A172 (cell line): Measurements from ENCODE around the gene SP9. TPM values are rescaled to one million over a fixed set of nuclear protein-coding genes. Genes with fewer than 3 reads are reported as not detected.
"Not testable (repeated sequence)": the region's sequence is repeated elsewhere in the genome, so short reads cannot be mapped to it uniquely, and the experiment has no call there.

ENCODE experiments used
- DNase-seq: peaks from one replicate; pipeline ENCODE4 v3.0.0-alpha.2; 2015; ENCODE audit warnings: low spot score
- total RNA-seq: library from RNA; depleted of rRNA; stranded (reverse); fragments of >200 nt; shearing (Covaris generic); gene quantifications from 2 replicates; pipeline ENCODE4 v1.2.3, GENCODE V29; 2014; rRNA removed

SP9 gene
- total RNA-seq, 1 experiment from 2014 or later: 0.74 TPM

- peak; percentile 55 for DNase-seq
These were observed 10.1 kb downstream of the SP9 start for GRCh38 chr2:174344716-174345461.

DNA sequence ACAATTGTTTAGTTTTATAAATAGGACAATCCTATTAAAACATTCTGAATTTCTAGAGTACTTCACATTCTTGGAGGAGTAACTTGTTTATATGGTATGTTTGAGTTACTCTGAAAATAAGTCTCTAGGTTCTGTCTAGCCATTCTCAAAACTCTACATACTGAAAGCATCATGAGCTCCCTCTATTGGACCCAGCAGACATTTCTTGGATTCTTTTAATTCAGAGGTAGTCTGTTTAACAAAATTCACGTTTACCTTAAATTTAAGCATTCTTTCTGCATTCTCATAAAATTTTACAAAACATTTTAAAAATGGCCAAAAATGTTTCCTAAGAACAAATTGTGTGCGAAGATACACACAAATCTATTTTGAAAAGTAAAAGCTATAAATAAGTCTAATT is 15.3 kb downstream of the SP9 start:
- DNase-seq: peak; percentile 34

- DNase-seq: no peak
These were observed 15.9 kb downstream of the SP9 start for GRCh38 chr2:174350593-174351181.

GRCh38 chr2:174353004-174353403 is 18.2 kb downstream of the SP9 start:
- DNase-seq: no peak

DNA sequence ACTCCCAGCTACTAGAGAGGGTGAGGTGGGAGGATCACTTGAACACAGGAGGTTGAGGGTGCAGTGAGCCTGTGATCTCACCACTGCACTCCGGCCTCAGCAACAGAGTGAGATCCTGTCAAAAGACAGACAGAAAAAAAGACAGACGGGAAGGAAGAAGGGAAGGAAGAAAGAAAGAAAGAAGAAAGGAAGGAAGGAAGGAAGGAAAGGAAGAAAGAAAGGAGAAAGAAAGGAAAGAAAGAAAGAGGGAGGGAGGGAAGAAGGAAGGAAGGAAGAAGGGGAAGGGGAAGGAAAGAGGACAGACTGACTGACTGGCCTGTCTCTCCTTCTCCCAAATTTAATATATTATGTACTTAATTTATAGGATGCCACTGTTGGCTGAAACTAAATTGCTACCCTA is 21.6 kb downstream of the SP9 start:
- no peak for DNase-seq

- not testable (repeated sequence) for DNase-seq
These were observed 24.9 kb downstream of the SP9 start for GRCh38 chr2:174359663-174360062.

DNA sequence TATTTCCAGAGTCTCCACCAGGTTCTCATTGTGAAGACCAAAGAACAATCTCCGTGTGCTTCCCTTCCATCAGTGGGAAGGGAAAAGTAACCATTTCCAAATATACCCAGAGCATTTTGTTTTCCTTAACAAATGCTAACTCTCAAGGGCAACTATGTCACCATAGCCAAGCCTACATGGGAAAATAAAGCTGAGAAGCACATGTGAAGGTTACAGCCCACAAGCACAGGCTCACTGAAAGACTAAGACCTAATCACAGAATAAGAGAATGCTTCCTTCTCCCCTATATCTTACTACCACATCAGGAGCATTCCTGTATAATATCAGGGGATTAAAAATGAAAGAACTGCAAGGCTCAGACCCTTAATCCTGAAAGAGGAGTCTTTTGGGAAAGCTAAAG is 28.2 kb downstream of the SP9 start:
- DNase-seq: no peak

DNA sequence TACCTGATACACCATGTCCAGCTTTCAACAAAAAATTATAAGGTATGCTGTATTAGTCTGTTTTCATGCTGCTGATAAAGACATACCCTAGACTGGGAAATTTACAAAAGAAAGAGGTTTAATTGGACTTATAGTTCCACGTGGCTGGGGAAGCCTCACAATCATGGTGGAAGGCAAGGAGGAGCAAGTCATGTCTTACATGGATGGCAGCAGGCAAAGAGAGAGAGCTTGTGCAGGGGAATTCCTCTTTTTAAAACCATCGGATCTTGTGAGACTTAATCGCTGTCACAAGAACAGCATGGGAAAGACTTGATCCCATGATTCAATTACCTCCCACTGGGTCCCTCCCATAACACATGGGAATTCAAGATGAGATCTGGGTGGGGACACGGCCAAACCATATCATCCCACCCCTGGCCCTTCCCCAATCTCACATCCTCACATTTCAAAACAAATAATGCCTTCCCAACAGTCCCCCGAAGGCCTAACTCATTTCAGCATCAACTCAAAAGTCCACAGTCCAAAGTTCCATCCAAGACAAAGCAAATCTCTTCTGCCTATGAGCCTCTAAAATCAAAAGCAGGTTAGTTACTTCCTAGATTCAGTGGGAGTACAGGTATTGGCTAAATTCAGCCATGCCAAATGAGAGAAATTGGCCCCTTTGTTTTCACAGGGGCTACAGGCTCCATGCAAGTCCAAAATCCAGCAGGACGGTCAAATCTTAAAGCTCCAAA is 28.9 kb downstream of the SP9 start:
- not testable (repeated sequence) for DNase-seq

GRCh38 chr2:174364628-174365027 is 29.9 kb downstream of the SP9 start:
- DNase-seq: no peak

GRCh38 chr2:174365571-174365970 is 30.8 kb downstream of the SP9 start:
- peak; percentile 27 for DNase-seq

DNA sequence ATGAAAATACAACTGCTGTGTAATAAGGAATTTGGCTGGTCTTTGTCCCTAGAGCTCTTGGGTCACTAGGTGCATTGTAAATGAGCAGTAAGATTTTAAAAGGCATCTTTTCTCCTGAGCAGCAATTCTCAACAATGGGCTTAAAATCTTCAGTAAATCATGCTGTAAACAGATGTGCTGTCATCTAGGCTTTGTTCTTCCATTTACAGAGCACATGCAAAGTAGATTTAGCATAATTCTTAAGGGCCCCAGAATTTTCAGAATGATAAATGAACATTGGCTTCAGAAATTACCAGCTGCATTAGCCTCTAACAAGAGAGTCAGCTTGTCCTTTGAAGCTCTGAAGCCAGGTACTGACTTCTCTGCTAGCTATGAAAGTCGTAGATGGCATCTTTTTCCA is 33.9 kb downstream of the SP9 start:
- DNase-seq: no peak

GRCh38 chr2:174376967-174377366 is 42.2 kb downstream of the SP9 start:
- DNase-seq: no peak

DNA sequence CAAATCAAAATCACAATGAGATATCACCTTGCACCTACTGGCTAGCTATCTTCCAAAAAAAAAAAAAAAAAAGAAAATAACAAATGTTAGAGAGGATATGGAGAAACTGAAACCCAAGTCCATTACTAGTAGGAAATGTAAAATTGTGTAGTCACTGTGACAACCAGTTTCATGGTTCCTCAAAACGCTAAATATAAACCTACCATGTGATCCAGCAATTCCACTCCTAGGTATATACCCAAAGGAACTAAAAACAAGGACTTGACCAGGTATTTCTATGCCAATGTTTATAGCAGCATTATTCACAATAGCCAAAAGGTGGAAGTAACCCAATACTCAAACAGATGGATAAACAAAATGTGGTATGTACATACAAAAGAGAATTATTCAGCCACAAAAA is 49.0 kb downstream of the SP9 start:
- no peak for DNase-seq

DNA sequence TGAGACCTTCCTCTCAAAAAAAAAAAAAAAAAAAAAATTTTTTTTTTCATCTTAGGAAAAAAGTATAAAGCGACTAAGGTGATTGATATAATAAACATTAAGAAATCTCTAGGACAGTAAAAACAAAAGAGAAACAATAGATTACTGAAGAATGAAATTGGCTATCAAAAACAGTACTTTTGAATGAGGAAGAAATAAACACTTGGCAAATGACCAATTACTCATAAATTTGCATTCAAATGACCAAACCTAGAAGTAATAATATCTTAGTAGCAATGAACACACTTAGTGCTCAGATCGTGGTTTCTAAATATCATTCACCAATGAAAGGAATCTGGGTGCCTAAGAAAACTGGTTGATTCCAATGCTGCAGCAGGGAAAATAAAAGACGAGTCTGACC is 50.4 kb downstream of the SP9 start:
- no peak for DNase-seq

Other genes with a start within 250 kb of the SP9 start
- 198 and 294 TPM in 2 replicates for gene OLA1, start 86.4 kb upstream of the SP9 start, total RNA-seq
- 36.2 and 50.3 TPM in 2 replicates for gene SCRN3, start 60.8 kb downstream of the SP9 start, total RNA-seq
- gene GPR155, start 152.1 kb downstream of the SP9 start, total RNA-seq: 0.90 and 2.4 TPM in 2 replicates